Measurements from ENCODE around the gene KRT78. TPM values are rescaled to one million over a fixed set of nuclear protein-coding genes. Genes with fewer than 3 reads are reported as not detected.

Gene KRT78
- total RNA-seq, 2 experiments from 2014 or later = not detected

GRCh38 chr12:52790427-52791270, 58.1 kb downstream of the KRT78 start:
- Mint-ChIP-seq H3K36me3 (ENCODE audit: low read depth) (no peaks in the 10 kb centered on the region), H3K4me3 (no peak overlapping the region), H3K27ac (no peak overlapping the region), H3K4me1 (ENCODE audit: low read depth) (peaks cover 17% of the 10 kb centered on the region), H3K27me3 (peaks cover 46% of the 10 kb centered on the region), H3K9me3 (no peaks in the 10 kb centered on the region)
- no peak for TF ChIP-seq CTCF (IDR thresholded peaks at IDR 0.05)
- intact Hi-C loops (cut with DNase I, micrococcal nuclease) = no loop called here
- Histone ChIP-seq H3K36me3 (ENCODE audit: insufficient read depth, low read length) (no peaks in the 10 kb centered on the region), H3K4me1 (ENCODE audit: insufficient read depth, low read length) (peaks cover 7% of the 10 kb centered on the region), H3K27ac (ENCODE audit: low read depth in 1 of 2, low read length in 2 of 2) (no peak overlapping the region), H3K4me3 (ENCODE audit: low read length) (no peak overlapping the region), H3K9me3 (ENCODE audit: control insufficient read depth in 1 of 2, insufficient read depth in 1 of 2, low read length in 2 of 2) (no peaks in the 10 kb centered on the region), H3K27me3 (ENCODE audit: control insufficient read depth in 1 of 2, insufficient read depth in 2 of 2, low read length in 2 of 2) (peaks cover 5 to 21% of the 10 kb centered on the region in 2 experiments)
- ATAC-seq (ENCODE audit: poor library complexity) (no peak), DNase-seq (no peak)
- CTCF ChIA-PET = no interaction called here
- POLR2A ChIA-PET = no interaction called here

- H3K4me3 Mint-ChIP-seq = no peak overlapping the region
- ChIA-PET CTCF (no interaction called here), POLR2A (interaction anchor here (1.1 kb wide), 1 partner anchor 23 kb away, joined by 3 read pairs; no protein-coding TSS in a partner anchor)
- DNase-seq (peak in 1 of 14 experiments; percentile 4), ATAC-seq (ENCODE audit: poor library complexity) (no peak)
- H3K36me3 Mint-ChIP-seq (ENCODE audit: low read depth) = no peaks in the 10 kb centered on the region
- Histone ChIP-seq H3K27ac (ENCODE audit: low read depth in 1 of 2, low read length in 2 of 2) (no peak overlapping the region), H3K9me3 (ENCODE audit: control insufficient read depth in 1 of 2, insufficient read depth in 1 of 2, low read length in 2 of 2) (no peaks in the 10 kb centered on the region), H3K4me1 (ENCODE audit: insufficient read depth, low read length) (peaks cover 7% of the 10 kb centered on the region), H3K4me3 (ENCODE audit: low read length) (no peak overlapping the region), H3K36me3 (ENCODE audit: insufficient read depth, low read length) (no peaks in the 10 kb centered on the region), H3K27me3 (ENCODE audit: control insufficient read depth in 1 of 2, insufficient read depth in 2 of 2, low read length in 2 of 2) (peaks cover 5 to 21% of the 10 kb centered on the region in 2 experiments)
- peaks cover 46% of the 10 kb centered on the region for H3K27me3 Mint-ChIP-seq
- no peak for TF ChIP-seq CTCF (IDR thresholded peaks at IDR 0.05)
- H3K27ac Mint-ChIP-seq = no peak overlapping the region
- no peaks in the 10 kb centered on the region for H3K9me3 Mint-ChIP-seq
- intact Hi-C loops (cut with DNase I, micrococcal nuclease) = no loop called here
- H3K4me1 Mint-ChIP-seq (ENCODE audit: low read depth) = peaks cover 17% of the 10 kb centered on the region
Measured at GRCh38 chr12:52789637-52790426, 59.0 kb downstream of the KRT78 start.

GRCh38 chr12:52788876-52789636, 59.7 kb downstream of the KRT78 start:
- ChIA-PET POLR2A (interaction anchor here (1.1 kb wide), 1 partner anchor 23 kb away, joined by 3 read pairs; no protein-coding TSS in a partner anchor), CTCF (no interaction called here)
- Histone ChIP-seq H3K4me3 (ENCODE audit: low read length) (no peak overlapping the region), H3K9me3 (ENCODE audit: control insufficient read depth in 1 of 2, insufficient read depth in 1 of 2, low read length in 2 of 2) (no peaks in the 10 kb centered on the region), H3K4me1 (ENCODE audit: insufficient read depth, low read length) (peaks cover 7% of the 10 kb centered on the region), H3K27me3 (ENCODE audit: control insufficient read depth in 1 of 2, insufficient read depth in 2 of 2, low read length in 2 of 2) (peaks cover 5 to 22% of the 10 kb centered on the region in 2 experiments), H3K36me3 (ENCODE audit: insufficient read depth, low read length) (no peaks in the 10 kb centered on the region), H3K27ac (ENCODE audit: low read depth in 1 of 2, low read length in 2 of 2) (no peak overlapping the region)
- DNase-seq (no peak), ATAC-seq (ENCODE audit: poor library complexity) (no peak)
- peaks cover 13% of the 10 kb centered on the region for H3K4me1 Mint-ChIP-seq (ENCODE audit: low read depth)
- intact Hi-C loops (cut with DNase I, micrococcal nuclease) = no loop called here
- no peaks in the 10 kb centered on the region for H3K36me3 Mint-ChIP-seq (ENCODE audit: low read depth)
- no peak for TF ChIP-seq CTCF (IDR thresholded peaks at IDR 0.05)
- H3K9me3 Mint-ChIP-seq = no peaks in the 10 kb centered on the region
- peaks cover 46% of the 10 kb centered on the region for H3K27me3 Mint-ChIP-seq
- no peak overlapping the region for H3K27ac Mint-ChIP-seq
- H3K4me3 Mint-ChIP-seq = no peak overlapping the region

All from CD4-positive, alpha-beta T cell (primary cell).